ENCODE results near the gene RNF144A.

- TF ChIP-seq POLR2A (IDR thresholded peaks at IDR 0.05) (no peak), CTCF (IDR thresholded peaks at IDR 0.05) (no peak)
These were observed 78.3 kb downstream of the RNF144A start for GRCh38 chr2:6995391-6996097.
